ENCODE measurements around the gene PRM3. TPM values are rescaled to one million over a fixed set of nuclear protein-coding genes. Genes with fewer than 3 reads are reported as not detected.
A peak's percentile ranks its signal among the peaks of the same experiment; 100 is the strongest.

The PRM3 gene
- total and polyA plus RNA-seq, 2 donors (not counting 1 experiment from before 2014, with no cell fraction given): not detected

- peak overlapping the region; percentile 29 for H3K27ac ChIP-seq (ENCODE audit: insufficient read depth, low read length)
- peaks cover 32% of the 10 kb centered on the region for H3K79me2 ChIP-seq (ENCODE audit: control insufficient read depth, insufficient read depth, low read length)
- no peaks in the 10 kb centered on the region for H3K9me3 ChIP-seq (ENCODE audit: control insufficient read depth, insufficient read depth, low read depth, low read length)
- H3K36me3 ChIP-seq (ENCODE audit: control insufficient read depth, insufficient read depth, low read length): peaks cover 21% of the 10 kb centered on the region
- no peak for TF ChIP-seq CTCF (conservative IDR thresholded peaks at IDR 0.05 in 1 of 2, IDR thresholded peaks at IDR 0.05 in 1 of 2; ENCODE audit: low read depth in 1 of 2, low read length in 2 of 2)
- TF ChIP-seq EZH2 (IDR thresholded peaks at IDR 0.05; ENCODE audit: low read length, missing control alignments): no peak
- DNase-seq (ENCODE audit: low read depth in 2 of 2): peak; percentile 68 to 73
- no peak overlapping the region for H2AFZ ChIP-seq (ENCODE audit: low read length)
- H3K9ac ChIP-seq (ENCODE audit: insufficient read depth, low read length): peak overlapping the region; percentile 54
- H3K27me3 ChIP-seq (ENCODE audit: control insufficient read depth, insufficient read depth, low read length): no peaks in the 10 kb centered on the region
- H3K4me1 ChIP-seq (ENCODE audit: control insufficient read depth, extremely low read depth, insufficient read depth, low read length): peaks cover 19% of the 10 kb centered on the region
- H3K4me3 ChIP-seq (replicated peaks in 1 of 4; ENCODE audit: control extremely low read depth in 1 of 4, insufficient read depth in 1 of 4, low read depth in 3 of 4, low read length in 4 of 4): peak overlapping the region; percentile 44 to 97 (median 71)
- peak overlapping the region; percentile 92 for H3K4me2 ChIP-seq (ENCODE audit: extremely low read depth, insufficient read depth, low read length)
- no peaks in the 10 kb centered on the region for H4K20me1 ChIP-seq (ENCODE audit: control insufficient read depth, extremely low read depth, insufficient read depth, low read length)
Observed at GRCh38 chr16:11253009-11253994, 20.1 kb downstream of the PRM3 start.

- Histone ChIP-seq H3K36me3 (ENCODE audit: control insufficient read depth, insufficient read depth, low read length) (peaks cover 21% of the 10 kb centered on the region), H3K4me3 (replicated peaks in 1 of 4; ENCODE audit: control extremely low read depth in 1 of 4, insufficient read depth in 1 of 4, low read depth in 3 of 4, low read length in 4 of 4) (peak overlapping the region; percentile 44 to 97 (median 71)), H3K9me3 (ENCODE audit: control insufficient read depth, insufficient read depth, low read depth, low read length) (no peaks in the 10 kb centered on the region), H2AFZ (ENCODE audit: low read length) (no peak overlapping the region), H3K79me2 (ENCODE audit: control insufficient read depth, insufficient read depth, low read length) (peaks cover 32% of the 10 kb centered on the region), H4K20me1 (ENCODE audit: control insufficient read depth, extremely low read depth, insufficient read depth, low read length) (no peaks in the 10 kb centered on the region), H3K9ac (ENCODE audit: insufficient read depth, low read length) (no peak overlapping the region), H3K4me2 (ENCODE audit: extremely low read depth, insufficient read depth, low read length) (peak overlapping the region; percentile 92), H3K27me3 (ENCODE audit: control insufficient read depth, insufficient read depth, low read length) (no peaks in the 10 kb centered on the region), H3K27ac (ENCODE audit: insufficient read depth, low read length) (peak overlapping the region; percentile 23), H3K4me1 (ENCODE audit: control insufficient read depth, extremely low read depth, insufficient read depth, low read length) (peaks cover 17% of the 10 kb centered on the region)
- no peak for TF ChIP-seq CTCF (conservative IDR thresholded peaks at IDR 0.05 in 1 of 2, IDR thresholded peaks at IDR 0.05 in 1 of 2; ENCODE audit: low read depth in 1 of 2, low read length in 2 of 2)
- no peak for TF ChIP-seq EZH2 (IDR thresholded peaks at IDR 0.05; ENCODE audit: low read length, missing control alignments)
- no peak for DNase-seq (ENCODE audit: low read depth in 2 of 2)
Observed at GRCh38 chr16:11252482-11252931, 20.9 kb downstream of the PRM3 start.
